Coronary artery (tissue), 2 donors: ENCODE data around the gene SCIN.

ENCODE experiments used
- DNase-seq: peaks from one replicate; pipeline ENCODE4 v3.0.0-alpha.2; 2017; ENCODE audit warnings: low spot score
- H3K27ac ChIP-seq, 2 donors: fragments of 200-600 bp; sonication (generic); one replicate each; pipeline ENCODE4 v1.5.1; 2016 to 2019
- H3K4me3 ChIP-seq: fragments of 200-600 bp; sonication (generic); 2 replicates; pipeline ENCODE4 v1.5.1; 2016; ENCODE audit warnings: mild to moderate bottlenecking, moderate library complexity
- CTCF ChIP-seq: fragments of 200-600 bp; sonication (generic); IDR thresholded peaks from one replicate; pipeline ENCODE4 v1.5.1; 2019; ENCODE audit warnings: antibody characterized with exemption

The SCIN gene

GRCh38 chr7:12582362-12582761 lies 11.8 kb downstream of the SCIN start:
- Histone ChIP-seq H3K4me3 (no peak overlapping the region), H3K27ac (no peak overlapping the region)
- no peak for TF ChIP-seq CTCF
- DNase-seq = no peak

- TF ChIP-seq CTCF = no peak
- Histone ChIP-seq H3K27ac (no peak overlapping the region), H3K4me3 (no peak overlapping the region)
- DNase-seq = no peak
Measured at GRCh38 chr7:12583176-12583575, 12.7 kb downstream of the SCIN start.

GRCh38 chr7:12583922-12584321 lies 13.4 kb downstream of the SCIN start:
- no peak for TF ChIP-seq CTCF
- Histone ChIP-seq H3K4me3 (no peak overlapping the region), H3K27ac (no peak overlapping the region)
- no peak for DNase-seq

- Histone ChIP-seq H3K27ac (no peak overlapping the region), H3K4me3 (no peak overlapping the region)
- no peak for DNase-seq
- no peak for TF ChIP-seq CTCF
Measured at GRCh38 chr7:12584930-12585329, 14.4 kb downstream of the SCIN start.

- no peak overlapping the region for H3K27ac ChIP-seq
- DNase-seq = no peak
- no peak overlapping the region for H3K4me3 ChIP-seq
- TF ChIP-seq CTCF = no peak
Measured at GRCh38 chr7:12586271-12586670, 15.8 kb downstream of the SCIN start.

- TF ChIP-seq CTCF = no peak
- no peak overlapping the region for H3K27ac ChIP-seq
- H3K4me3 ChIP-seq = no peak overlapping the region
- DNase-seq = no peak
Measured at GRCh38 chr7:12588259-12588904, 17.9 kb downstream of the SCIN start.

- Histone ChIP-seq H3K27ac (no peak overlapping the region), H3K4me3 (no peak overlapping the region)
- no peak for TF ChIP-seq CTCF
- no peak for DNase-seq
Measured at GRCh38 chr7:12590559-12590958, 20.0 kb downstream of the SCIN start.
